ENCODE data around the gene TPD52L1.

DNA sequence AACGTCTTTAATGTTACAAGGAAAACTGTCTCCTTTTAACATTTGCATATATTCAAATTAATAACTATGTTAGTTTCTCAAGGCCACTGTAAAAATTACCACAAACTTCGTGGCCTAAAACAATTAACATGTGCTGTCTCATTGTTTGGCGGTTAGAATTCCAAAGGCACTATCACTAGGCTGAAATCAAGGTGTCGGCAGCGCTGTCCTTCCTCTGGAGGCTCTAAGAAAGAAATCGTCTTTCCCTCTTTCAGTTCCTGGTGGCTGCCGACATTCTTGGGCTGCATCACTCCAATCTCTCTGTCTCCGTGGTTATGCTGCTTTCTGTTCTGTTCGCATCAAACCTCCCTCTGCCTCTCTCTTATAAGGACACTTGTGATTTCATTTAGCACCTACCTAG, 4.2 kb downstream of the TPD52L1 start:
- TF ChIP-seq CTCF (IDR thresholded peaks at IDR 0.05; ENCODE audit: low read depth, low read length, poor library complexity, severe bottlenecking) = no peak
- TF ChIP-seq EZH2phosphoT487 (IDR thresholded peaks at IDR 0.05; ENCODE audit: borderline replicate concordance, low read length) = no peak
